Mucosa of descending colon (tissue), 3 donors: Measurements from ENCODE around the gene VPS35. TPM values are rescaled to one million over a fixed set of nuclear protein-coding genes. Genes with fewer than 3 reads are reported as not detected.

ENCODE experiments used
- ATAC-seq: fragments of 200-7000 bp; cut with Tn5 transposase; one replicate; pipeline ENCODE4 v1.9.1; 2020; ENCODE audit warnings: mild to moderate bottlenecking, moderate library complexity
- DNase-seq, 3 donors: peaks; one replicate each; pipeline ENCODE4 v3.0.0-alpha.2; 2020
- H3K36me3 ChIP-seq: fragments of 200-600 bp; one replicate; pipeline ENCODE4 v1.8.0; 2021; ENCODE audit warnings: low read depth, mild to moderate bottlenecking
- H3K4me1 ChIP-seq: fragments of 200-600 bp; one replicate; pipeline ENCODE4 v1.8.0; 2021; ENCODE audit warnings: low read depth, mild to moderate bottlenecking
- H3K4me3 ChIP-seq: fragments of 200-600 bp; one replicate; pipeline ENCODE4 v1.8.0; 2021; ENCODE audit warnings: mild to moderate bottlenecking
- H3K9me3 ChIP-seq: fragments of 200-600 bp; one replicate; pipeline ENCODE4 v1.8.0; 2021; ENCODE audit warnings: mild to moderate bottlenecking
- CTCF ChIP-seq: fragments of 200-600 bp; IDR thresholded peaks from one replicate; pipeline ENCODE4 v1.8.0; 2022; ENCODE audit warnings: antibody characterized with exemption, mild to moderate bottlenecking
- intact Hi-C, 2 donors: fragments of 100-400 bp; cut with DNase I in 1 of 2; cut with micrococcal nuclease in 1 of 2; formaldehyde crosslinking; loops; one replicate each; pipeline versions ENCODE4 v1.11.0 to v1.11.1; 2022; cut with DNase I, micrococcal nuclease
- total RNA-seq, 3 donors: library from RNA; stranded (reverse); fragmentation: NEBNext Ultra II Directional in 2 of 3; extraction: Animal tissue kit (Norgen Biotek cat#: 25700) in 2 of 3; gene quantifications; one replicate each; pipeline versions ENCODE4 v1.2.1 to v1.2.4, GENCODE V29; 2021 to 2023
- donor health status: DM: no; HTN: no; CAD: no; lungs with moderate emphysema.
- donor health status: DM: no; HTN: no; CAD: no.
- donor health status: DM: no; HTN: yes; CAD: no.

Gene VPS35
- total RNA-seq, 3 donors from 2014 or later: 78.4 to 97.1 (median 84.8) TPM

- Histone ChIP-seq H3K36me3 (no peaks in the 10 kb centered on the region), H3K4me1 (no peaks in the 10 kb centered on the region), H3K4me3 (no peak overlapping the region), H3K9me3 (no peaks in the 10 kb centered on the region)
- DNase-seq (no peak), ATAC-seq (peak; percentile 36)
- no peak for TF ChIP-seq CTCF
- intact Hi-C loops: no loop called here
Measured at GRCh38 chr16:46727630-46728029, 38.7 kb upstream of the VPS35 start.

GRCh38 chr16:46727184-46727583 is 38.2 kb upstream of the VPS35 start:
- Histone ChIP-seq H3K4me1 (no peaks in the 10 kb centered on the region), H3K9me3 (no peaks in the 10 kb centered on the region), H3K36me3 (no peaks in the 10 kb centered on the region), H3K4me3 (no peak overlapping the region)
- ATAC-seq (no peak), DNase-seq (no peak)
- intact Hi-C loops: no loop called here
- no peak for TF ChIP-seq CTCF

- DNase-seq (no peak), ATAC-seq (no peak)
- no peak for TF ChIP-seq CTCF
- intact Hi-C loops: no loop called here
- Histone ChIP-seq H3K36me3 (no peaks in the 10 kb centered on the region), H3K4me3 (no peak overlapping the region), H3K4me1 (no peaks in the 10 kb centered on the region), H3K9me3 (no peaks in the 10 kb centered on the region)
Measured at GRCh38 chr16:46721885-46722284, 32.9 kb upstream of the VPS35 start.

GRCh38 chr16:46720619-46721018 is 31.6 kb upstream of the VPS35 start:
- DNase-seq (no peak), ATAC-seq (no peak)
- TF ChIP-seq CTCF: no peak
- intact Hi-C loops: no loop called here
- Histone ChIP-seq H3K4me3 (no peak overlapping the region), H3K9me3 (no peaks in the 10 kb centered on the region), H3K4me1 (no peaks in the 10 kb centered on the region), H3K36me3 (no peaks in the 10 kb centered on the region)

GRCh38 chr16:46719528-46719927 is 30.6 kb upstream of the VPS35 start:
- no peak for ATAC-seq
- no peaks in the 10 kb centered on the region for H3K4me1 ChIP-seq
- no peaks in the 10 kb centered on the region for H3K9me3 ChIP-seq
- no peak overlapping the region for H3K4me3 ChIP-seq
- no peak for TF ChIP-seq CTCF
- no peak for DNase-seq
- intact Hi-C loops: no loop called here
- H3K36me3 ChIP-seq: no peaks in the 10 kb centered on the region

GRCh38 chr16:46718214-46718613 is 29.2 kb upstream of the VPS35 start:
- no peak for TF ChIP-seq CTCF
- no peaks in the 10 kb centered on the region for H3K36me3 ChIP-seq
- no peaks in the 10 kb centered on the region for H3K9me3 ChIP-seq
- ATAC-seq (no peak), DNase-seq (no peak)
- no peak overlapping the region for H3K4me3 ChIP-seq
- intact Hi-C loops: no loop called here
- H3K4me1 ChIP-seq: no peaks in the 10 kb centered on the region
